Calu3 (cell line): Measurements from ENCODE around the gene PEAK1. TPM values are rescaled to one million over a fixed set of nuclear protein-coding genes. Genes with fewer than 3 reads are reported as not detected.

Experiments used
- BruUV-seq: library from RNA; stranded (reverse); fragments of 400-500 nt; replicated peaks from 2 replicates; lab custom pipeline; 2021; lab: Mats Ljungman, UMichigan
- CTCF ChIA-PET: fragments of 300-600 bp; sonication (Branson Sonifier 250); formaldehyde crosslinking; loops from one replicate; lab custom pipeline; 2022; ENCODE audit warnings: antibody characterized with exemption; lab: Charles Lee
- DNase-seq: peaks from one replicate; pipeline ENCODE4 v3.0.0; 2022
- H3K27ac Mint-ChIP-seq: one replicate; pipeline ENCODE4 v1.8.0; 2022; ENCODE audit warnings: mixed read lengths; ENCODE audit not compliant: unreplicated experiment
- H3K27me3 Mint-ChIP-seq: one replicate; pipeline ENCODE4 v1.8.0; 2022; ENCODE audit warnings: mixed read lengths; ENCODE audit not compliant: unreplicated experiment
- H3K36me3 Mint-ChIP-seq: one replicate; pipeline ENCODE4 v1.8.0; 2022; ENCODE audit warnings: mild to moderate bottlenecking, moderate library complexity, mixed read lengths; ENCODE audit not compliant: insufficient read depth, unreplicated experiment
- H3K4me1 Mint-ChIP-seq: one replicate; pipeline ENCODE4 v1.8.0; 2022; ENCODE audit warnings: mild to moderate bottlenecking, low read depth, mixed read lengths; ENCODE audit not compliant: unreplicated experiment
- H3K4me3 Mint-ChIP-seq: one replicate; pipeline ENCODE4 v1.8.0; 2022; ENCODE audit warnings: mild to moderate bottlenecking, low read depth, moderate library complexity, mixed read lengths; ENCODE audit not compliant: unreplicated experiment
- H3K9me3 Mint-ChIP-seq: one replicate; pipeline ENCODE4 v1.8.0; 2022; ENCODE audit warnings: low read depth, mixed read lengths; ENCODE audit not compliant: unreplicated experiment
- CTCF ChIP-seq: fragments of 200-600 bp; IDR thresholded peaks from one replicate; pipeline ENCODE4 v1.8.0; 2022; ENCODE audit warnings: antibody characterized with exemption; ENCODE audit not compliant: unreplicated experiment
- intact Hi-C: fragments of 100-400 bp; cut with micrococcal nuclease; formaldehyde crosslinking; loops from one replicate; pipeline ENCODE4 v1.10.0; 2022; ENCODE audit not compliant: unreplicated experiment
- total RNA-seq: library from RNA; stranded (reverse); gene quantifications from 2 replicates; pipeline ENCODE4 v1.2.3, GENCODE V29; 2022

PEAK1 gene
- total RNA-seq, 1 experiment from 2014 or later: 54.3 TPM

DNA sequence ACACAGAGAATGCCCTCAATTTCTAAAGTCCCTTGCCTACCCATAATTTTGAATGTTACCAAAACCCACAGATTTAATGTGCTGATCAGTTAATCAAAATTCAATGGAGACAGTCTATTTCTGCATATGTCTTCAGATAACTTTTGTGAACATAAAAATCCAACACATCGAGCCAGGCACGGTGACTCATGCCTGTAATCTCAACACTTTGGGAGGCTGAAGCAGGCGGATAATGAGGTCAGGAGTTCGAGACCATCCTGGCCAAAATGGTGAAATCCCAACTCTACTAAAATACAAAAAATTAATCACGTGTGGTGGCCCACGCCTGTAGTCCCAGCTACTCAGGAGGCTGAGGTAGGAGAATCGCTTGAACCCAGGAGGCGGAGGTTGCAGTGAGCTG is 49.3 kb downstream of the PEAK1 start:
- Mint-ChIP-seq H3K27ac (no peak overlapping the region), H3K9me3 (peaks cover 3% of the 10 kb centered on the region), H3K4me1 (peaks cover 8% of the 10 kb centered on the region), H3K36me3 (no peaks in the 10 kb centered on the region), H3K27me3 (no peaks in the 10 kb centered on the region), H3K4me3 (no peak overlapping the region)
- intact Hi-C loops: no loop called here
- no peak for TF ChIP-seq CTCF
- no peak for DNase-seq
- BruUV-seq: no TSS peak
- CTCF ChIA-PET: no interaction called here

GRCh38 chr15:77369168-77369567 is 50.7 kb downstream of the PEAK1 start:
- Mint-ChIP-seq H3K9me3 (peaks cover 3% of the 10 kb centered on the region), H3K27me3 (no peaks in the 10 kb centered on the region), H3K4me1 (peaks cover 8% of the 10 kb centered on the region), H3K36me3 (no peaks in the 10 kb centered on the region), H3K27ac (no peak overlapping the region), H3K4me3 (no peak overlapping the region)
- BruUV-seq: no TSS peak
- CTCF ChIA-PET: no interaction called here
- intact Hi-C loops: no loop called here
- TF ChIP-seq CTCF: no peak
- no peak for DNase-seq

DNA sequence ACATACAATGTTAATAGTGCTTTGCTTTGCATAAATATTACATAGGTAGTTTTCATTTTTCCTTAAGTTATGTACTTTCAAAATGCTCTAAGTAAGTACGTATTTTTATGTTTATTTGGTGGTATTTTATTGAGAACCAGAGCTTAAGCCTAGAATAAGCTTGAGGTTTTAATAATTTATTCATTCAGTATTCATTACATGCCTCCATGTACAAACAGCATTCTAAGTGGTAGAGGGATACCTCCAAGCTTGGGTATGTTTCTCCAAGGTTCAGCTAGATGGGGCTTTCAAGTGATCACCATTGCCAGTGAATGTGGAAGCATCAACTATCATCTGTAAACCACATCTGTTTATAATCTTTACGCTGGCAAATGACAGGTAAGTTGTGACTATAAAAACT is 52.3 kb downstream of the PEAK1 start:
- H3K4me3 Mint-ChIP-seq: no peak overlapping the region
- peaks cover 3% of the 10 kb centered on the region for H3K9me3 Mint-ChIP-seq
- DNase-seq: no peak
- no peaks in the 10 kb centered on the region for H3K27me3 Mint-ChIP-seq
- intact Hi-C loops: no loop called here
- no peak for TF ChIP-seq CTCF
- CTCF ChIA-PET: no interaction called here
- H3K36me3 Mint-ChIP-seq: no peaks in the 10 kb centered on the region
- BruUV-seq: no TSS peak
- no peak overlapping the region for H3K27ac Mint-ChIP-seq
- H3K4me1 Mint-ChIP-seq: no peaks in the 10 kb centered on the region

- Mint-ChIP-seq H3K36me3 (no peaks in the 10 kb centered on the region), H3K27ac (no peak overlapping the region), H3K27me3 (no peaks in the 10 kb centered on the region), H3K4me1 (no peaks in the 10 kb centered on the region), H3K4me3 (no peak overlapping the region), H3K9me3 (peaks cover 3% of the 10 kb centered on the region)
- CTCF ChIA-PET: no interaction called here
- no peak for DNase-seq
- intact Hi-C loops: no loop called here
- no TSS peak for BruUV-seq
- no peak for TF ChIP-seq CTCF
Observed at GRCh38 chr15:77361456-77361855, 58.4 kb downstream of the PEAK1 start.
